ENCODE data around the gene RAD54L2. TPM values are rescaled to one million over a fixed set of nuclear protein-coding genes. Genes with fewer than 3 reads are reported as not detected.
"Not testable (repeated sequence)": the region's sequence is repeated elsewhere in the genome, so short reads cannot be mapped to it uniquely, and the experiment has no call there.

Gene RAD54L2
- total and polyA plus RNA-seq, 2 donors: 3.8 to 8.8 TPM

- no peaks in the 10 kb centered on the region for H3K27me3 ChIP-seq (ENCODE audit: control insufficient read depth in 2 of 2, insufficient read depth in 1 of 2, low read length in 1 of 2)
- no peak for DNase-seq (ENCODE audit: low read depth in 6 of 9, low spot score in 9 of 9)
- no peak overlapping the region for H3K4me3 ChIP-seq (ENCODE audit: low read length in 2 of 2)
- no peak overlapping the region for H3K27ac ChIP-seq (ENCODE audit: low read depth in 1 of 2, low read length in 1 of 2)
- H3K9me3 ChIP-seq (ENCODE audit: control insufficient read depth in 2 of 2, insufficient read depth in 1 of 2, low read length in 1 of 2): no peaks in the 10 kb centered on the region
- H3K4me1 ChIP-seq (ENCODE audit: control insufficient read depth in 2 of 2, insufficient read depth in 2 of 2, low read length in 2 of 2): no peaks in the 10 kb centered on the region
- H3K36me3 ChIP-seq (ENCODE audit: control insufficient read depth in 2 of 2, insufficient read depth in 2 of 2, low read length in 1 of 2): peaks cover 4 to 5% of the 10 kb centered on the region in 2 donors
Measured at GRCh38 chr3:51559961-51560360, 21.4 kb downstream of the RAD54L2 start.

GRCh38 chr3:51562403-51562802, 23.9 kb downstream of the RAD54L2 start:
- not testable (repeated sequence) for H3K9me3 ChIP-seq (ENCODE audit: control insufficient read depth in 2 of 2, insufficient read depth in 1 of 2, low read length in 1 of 2); H3K4me3 ChIP-seq (ENCODE audit: low read length in 2 of 2); H3K36me3 ChIP-seq (ENCODE audit: control insufficient read depth in 2 of 2, insufficient read depth in 2 of 2, low read length in 1 of 2); H3K27me3 ChIP-seq (ENCODE audit: control insufficient read depth in 2 of 2, insufficient read depth in 1 of 2, low read length in 1 of 2); H3K27ac ChIP-seq (ENCODE audit: low read depth in 1 of 2, low read length in 1 of 2); DNase-seq (ENCODE audit: low read depth in 6 of 9, low spot score in 9 of 9); H3K4me1 ChIP-seq (ENCODE audit: control insufficient read depth in 2 of 2, insufficient read depth in 2 of 2, low read length in 2 of 2)
- 99% methylated on average over 4 of the region's 4 CpGs for WGBS

- Histone ChIP-seq H3K4me3 (ENCODE audit: low read length in 2 of 2) (no peak overlapping the region), H3K27me3 (ENCODE audit: control insufficient read depth in 2 of 2, insufficient read depth in 1 of 2, low read length in 1 of 2) (no peaks in the 10 kb centered on the region), H3K36me3 (ENCODE audit: control insufficient read depth in 2 of 2, insufficient read depth in 2 of 2, low read length in 1 of 2) (peaks cover 2 to 4% of the 10 kb centered on the region in 2 donors), H3K27ac (ENCODE audit: low read depth in 1 of 2, low read length in 1 of 2) (no peak overlapping the region), H3K4me1 (ENCODE audit: control insufficient read depth in 2 of 2, insufficient read depth in 2 of 2, low read length in 2 of 2) (no peaks in the 10 kb centered on the region), H3K9me3 (ENCODE audit: control insufficient read depth in 2 of 2, insufficient read depth in 1 of 2, low read length in 1 of 2) (no peaks in the 10 kb centered on the region)
- 38% methylated on average over 2 of the region's 2 CpGs for WGBS
- no peak for DNase-seq (ENCODE audit: low read depth in 6 of 9, low spot score in 9 of 9)
Measured at GRCh38 chr3:51568036-51568435, 29.5 kb downstream of the RAD54L2 start.

- Histone ChIP-seq H3K9me3 (ENCODE audit: control insufficient read depth in 2 of 2, insufficient read depth in 1 of 2, low read length in 1 of 2) (no peaks in the 10 kb centered on the region), H3K4me1 (ENCODE audit: control insufficient read depth in 2 of 2, insufficient read depth in 2 of 2, low read length in 2 of 2) (no peaks in the 10 kb centered on the region), H3K27ac (ENCODE audit: low read depth in 1 of 2, low read length in 1 of 2) (no peak overlapping the region)
Measured at GRCh38 chr3:51568996-51569395, 30.5 kb downstream of the RAD54L2 start.

GRCh38 chr3:51578238-51578637, 39.7 kb downstream of the RAD54L2 start:
- Histone ChIP-seq H3K4me1 (ENCODE audit: control insufficient read depth in 2 of 2, insufficient read depth in 2 of 2, low read length in 2 of 2) (no peaks in the 10 kb centered on the region), H3K27ac (ENCODE audit: low read depth in 1 of 2, low read length in 1 of 2) (no peak overlapping the region), H3K36me3 (ENCODE audit: control insufficient read depth in 2 of 2, insufficient read depth in 2 of 2, low read length in 1 of 2) (peaks cover 4 to 9% of the 10 kb centered on the region in 2 donors), H3K4me3 (ENCODE audit: low read length in 2 of 2) (no peak overlapping the region), H3K27me3 (ENCODE audit: control insufficient read depth in 2 of 2, insufficient read depth in 1 of 2, low read length in 1 of 2) (no peaks in the 10 kb centered on the region), H3K9me3 (ENCODE audit: control insufficient read depth in 2 of 2, insufficient read depth in 1 of 2, low read length in 1 of 2) (no peaks in the 10 kb centered on the region)
- WGBS: 100% methylated on average over 4 of the region's 4 CpGs
- no peak for DNase-seq (ENCODE audit: low read depth in 6 of 9, low spot score in 9 of 9)

More at GRCh38 chr3:51568996-51569395, 30.5 kb downstream of the RAD54L2 start:
- Histone ChIP-seq H3K4me3 (ENCODE audit: low read length in 2 of 2) (no peak overlapping the region), H3K27me3 (ENCODE audit: control insufficient read depth in 2 of 2, insufficient read depth in 1 of 2, low read length in 1 of 2) (no peaks in the 10 kb centered on the region), H3K36me3 (ENCODE audit: control insufficient read depth in 2 of 2, insufficient read depth in 2 of 2, low read length in 1 of 2) (peaks cover 2 to 4% of the 10 kb centered on the region in 2 donors)
- no peak for DNase-seq (ENCODE audit: low read depth in 6 of 9, low spot score in 9 of 9)

- no peak for DNase-seq (ENCODE audit: low read depth in 6 of 9, low spot score in 9 of 9)
- Histone ChIP-seq H3K4me1 (ENCODE audit: control insufficient read depth in 2 of 2, insufficient read depth in 2 of 2, low read length in 2 of 2) (no peaks in the 10 kb centered on the region), H3K27me3 (ENCODE audit: control insufficient read depth in 2 of 2, insufficient read depth in 1 of 2, low read length in 1 of 2) (no peaks in the 10 kb centered on the region), H3K27ac (ENCODE audit: low read depth in 1 of 2, low read length in 1 of 2) (no peak overlapping the region), H3K9me3 (ENCODE audit: control insufficient read depth in 2 of 2, insufficient read depth in 1 of 2, low read length in 1 of 2) (no peaks in the 10 kb centered on the region), H3K4me3 (ENCODE audit: low read length in 2 of 2) (no peak overlapping the region), H3K36me3 (ENCODE audit: control insufficient read depth in 2 of 2, insufficient read depth in 2 of 2, low read length in 1 of 2) (peaks cover 7 to 9% of the 10 kb centered on the region in 2 donors)
- 95% methylated on average over 2 of the region's 2 CpGs for WGBS
Measured at GRCh38 chr3:51580418-51580817, 41.9 kb downstream of the RAD54L2 start.

- Histone ChIP-seq H3K4me3 (ENCODE audit: low read length in 2 of 2) (no peak overlapping the region), H3K9me3 (ENCODE audit: control insufficient read depth in 2 of 2, insufficient read depth in 1 of 2, low read length in 1 of 2) (no peaks in the 10 kb centered on the region), H3K36me3 (ENCODE audit: control insufficient read depth in 2 of 2, insufficient read depth in 2 of 2, low read length in 1 of 2) (peaks cover 7 to 9% of the 10 kb centered on the region in 2 donors), H3K27ac (ENCODE audit: low read depth in 1 of 2, low read length in 1 of 2) (no peak overlapping the region), H3K4me1 (ENCODE audit: control insufficient read depth in 2 of 2, insufficient read depth in 2 of 2, low read length in 2 of 2) (no peaks in the 10 kb centered on the region), H3K27me3 (ENCODE audit: control insufficient read depth in 2 of 2, insufficient read depth in 1 of 2, low read length in 1 of 2) (no peaks in the 10 kb centered on the region)
- no peak for DNase-seq (ENCODE audit: low read depth in 6 of 9, low spot score in 9 of 9)
- 98% methylated on average over 4 of the region's 4 CpGs for WGBS
Measured at GRCh38 chr3:51581524-51581923, 43.0 kb downstream of the RAD54L2 start.

- 96% methylated on average over 4 of the region's 4 CpGs for WGBS
- Histone ChIP-seq H3K36me3 (ENCODE audit: control insufficient read depth in 2 of 2, insufficient read depth in 2 of 2, low read length in 1 of 2) (peaks cover 8 to 9% of the 10 kb centered on the region in 2 donors), H3K4me3 (ENCODE audit: low read length in 2 of 2) (no peak overlapping the region), H3K4me1 (ENCODE audit: control insufficient read depth in 2 of 2, insufficient read depth in 2 of 2, low read length in 2 of 2) (peaks cover 0 to 2% of the 10 kb centered on the region in 2 donors), H3K27me3 (ENCODE audit: control insufficient read depth in 2 of 2, insufficient read depth in 1 of 2, low read length in 1 of 2) (no peaks in the 10 kb centered on the region), H3K9me3 (ENCODE audit: control insufficient read depth in 2 of 2, insufficient read depth in 1 of 2, low read length in 1 of 2) (no peaks in the 10 kb centered on the region), H3K27ac (ENCODE audit: low read depth in 1 of 2, low read length in 1 of 2) (peak overlapping the region in 1 of 2 donors; percentile 18)
- no peak for DNase-seq (ENCODE audit: low read depth in 6 of 9, low spot score in 9 of 9)
Measured at GRCh38 chr3:51585197-51585596, 46.7 kb downstream of the RAD54L2 start.

GRCh38 chr3:51585871-51586270, 47.4 kb downstream of the RAD54L2 start:
- H3K9me3 ChIP-seq (ENCODE audit: control insufficient read depth in 2 of 2, insufficient read depth in 1 of 2, low read length in 1 of 2): no peaks in the 10 kb centered on the region
- no peaks in the 10 kb centered on the region for H3K27me3 ChIP-seq (ENCODE audit: control insufficient read depth in 2 of 2, insufficient read depth in 1 of 2, low read length in 1 of 2)
- peaks cover 0 to 2% of the 10 kb centered on the region in 2 donors for H3K4me1 ChIP-seq (ENCODE audit: control insufficient read depth in 2 of 2, insufficient read depth in 2 of 2, low read length in 2 of 2)
- 98% methylated on average over 3 of the region's 3 CpGs for WGBS
- no peak overlapping the region for H3K27ac ChIP-seq (ENCODE audit: low read depth in 1 of 2, low read length in 1 of 2)
- H3K36me3 ChIP-seq (ENCODE audit: control insufficient read depth in 2 of 2, insufficient read depth in 2 of 2, low read length in 1 of 2): peaks cover 14 to 15% of the 10 kb centered on the region in 2 donors
- DNase-seq (ENCODE audit: low read depth in 6 of 9, low spot score in 9 of 9): no peak
- no peak overlapping the region for H3K4me3 ChIP-seq (ENCODE audit: low read length in 2 of 2)

All from thymus (tissue), 11 donors.